ENCODE data around the gene VOPP1.

Gene VOPP1

GRCh38 chr7:55432939-55433784, 139.1 kb downstream of the VOPP1 start:
- DNase-seq (ENCODE audit: low spot score): peak; percentile 85

GRCh38 chr7:55432506-55432905, 139.8 kb downstream of the VOPP1 start:
- no peak for DNase-seq (ENCODE audit: low spot score)

- no peak for DNase-seq (ENCODE audit: low spot score)
Observed at GRCh38 chr7:55431898-55432297, 140.4 kb downstream of the VOPP1 start.

- DNase-seq (ENCODE audit: low spot score): no peak
Observed at GRCh38 chr7:55429835-55430499, 142.3 kb downstream of the VOPP1 start.

GRCh38 chr7:55427800-55428199, 144.5 kb downstream of the VOPP1 start:
- no peak for DNase-seq (ENCODE audit: low spot score)

- no peak for DNase-seq (ENCODE audit: low spot score)
Observed at GRCh38 chr7:55427342-55427741, 145.0 kb downstream of the VOPP1 start.

GRCh38 chr7:55426676-55427075, 145.6 kb downstream of the VOPP1 start:
- DNase-seq (ENCODE audit: low spot score): peak; percentile 39

GRCh38 chr7:55425141-55425752, 147.1 kb downstream of the VOPP1 start:
- DNase-seq (ENCODE audit: low spot score): no peak

- no peak for DNase-seq (ENCODE audit: low spot score)
Observed at GRCh38 chr7:55423891-55424290, 148.4 kb downstream of the VOPP1 start.

GRCh38 chr7:55423277-55423711, 149.0 kb downstream of the VOPP1 start:
- no peak for DNase-seq (ENCODE audit: low spot score)
